Thoracic aorta (tissue), 2 donors: ENCODE data around the gene CRB2. TPM values are rescaled to one million over a fixed set of nuclear protein-coding genes. Genes with fewer than 3 reads are reported as not detected.

Source experiments
- ATAC-seq: fragments of 150-250 bp; one replicate; pipeline ENCODE4 v1.8.0; 2017; ENCODE audit warnings: low read depth; ENCODE audit not compliant: insufficient number of reproducible peaks, low FRiP score
- DNase-seq: peaks from one replicate; pipeline ENCODE4 v3.0.0-alpha.2; 2020; ENCODE audit warnings: low spot score
- H3K27ac ChIP-seq, 2 donors: fragments of 200-600 bp; sonication (generic); 1 replicate in 1 of 2; 2 replicates in 1 of 2; pipeline ENCODE4 v1.5.1; 2016; ENCODE audit warnings: mild to moderate bottlenecking in 2 of 2, moderate library complexity in 2 of 2
- H3K27me3 ChIP-seq: fragments of 200-600 bp; sonication (generic); replicated peaks from 2 replicates; pipeline ENCODE4 v1.6.0; 2016; ENCODE audit warnings: mild to moderate bottlenecking; ENCODE audit not compliant: insufficient read depth
- H3K36me3 ChIP-seq: fragments of 200-600 bp; sonication (generic); one replicate; pipeline ENCODE4 v1.5.1; 2016
- H3K4me1 ChIP-seq, 2 donors: fragments of 200-600 bp; sonication (generic); 1 replicate in 1 of 2; 2 replicates in 1 of 2; pipeline versions ENCODE4 v1.5.1 to v1.6.0; 2016; ENCODE audit warnings: low read depth in 2 of 2, mild to moderate bottlenecking in 1 of 2; ENCODE audit not compliant: control insufficient read depth in 1 of 2
- H3K4me3 ChIP-seq: fragments of 200-600 bp; sonication (generic); 2 replicates; pipeline ENCODE4 v1.5.1; 2016; ENCODE audit warnings: mild to moderate bottlenecking
- H3K9me3 ChIP-seq: fragments of 200-600 bp; sonication (generic); 2 replicates; pipeline ENCODE4 v1.5.1; 2016
- total RNA-seq, 2 donors: library from RNA; depleted of rRNA; stranded (reverse); fragments of >200 nt; gene quantifications; one replicate each; pipeline versions ENCODE4 v1.1.0 to v1.2.3, GENCODE V29; 2016
- TF ChIP-seq, protein P1 (sequence below): fragments of 200-600 bp; sonication (generic); IDR thresholded peaks from one replicate; pipeline ENCODE4 v1.5.1; 2019; ENCODE audit warnings: antibody characterized with exemption

Gene CRB2
- total RNA-seq, 2 donors from 2014 or later = not detected

DNA sequence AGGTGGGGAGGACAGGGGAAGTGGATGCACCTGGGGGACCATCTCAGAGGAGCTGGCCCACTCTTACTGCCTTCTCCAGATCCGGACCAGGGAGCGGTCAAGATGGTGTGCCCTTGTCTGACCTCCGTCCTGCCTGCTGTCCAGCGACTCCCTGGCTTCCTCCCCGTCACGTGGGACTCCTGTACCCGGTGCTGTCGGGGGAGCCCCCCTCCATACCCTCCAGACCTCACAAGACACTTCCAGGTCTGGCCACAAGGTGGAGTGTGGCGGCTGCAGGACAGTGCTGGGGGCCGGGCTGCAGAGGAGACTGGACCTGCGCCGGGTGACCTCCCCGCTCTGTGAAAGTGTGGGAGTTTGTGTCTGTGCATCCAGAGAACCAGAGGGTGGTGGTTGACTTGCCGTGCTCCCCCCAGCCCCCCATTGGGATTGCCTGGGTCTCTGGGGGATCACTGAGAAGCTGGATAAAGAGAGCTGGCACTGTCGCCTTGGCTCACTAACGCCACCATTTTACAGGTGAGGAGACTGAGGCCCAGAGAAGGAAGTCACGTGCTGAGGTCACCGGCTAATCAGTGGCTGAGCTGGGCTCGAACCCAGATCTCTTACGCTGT is 1.9 kb upstream of the CRB2 start:
- DNase-seq (peak; percentile 16), ATAC-seq (no peak)
- Histone ChIP-seq H3K4me3 (no peak overlapping the region), H3K36me3 (no peaks in the 10 kb centered on the region), H3K9me3 (no peaks in the 10 kb centered on the region), H3K27ac (no peak overlapping the region), H3K4me1 (peaks cover 0 to 6% of the 10 kb centered on the region in 2 donors), H3K27me3 (no peaks in the 10 kb centered on the region)
- TF ChIP-seq, protein P1, sequence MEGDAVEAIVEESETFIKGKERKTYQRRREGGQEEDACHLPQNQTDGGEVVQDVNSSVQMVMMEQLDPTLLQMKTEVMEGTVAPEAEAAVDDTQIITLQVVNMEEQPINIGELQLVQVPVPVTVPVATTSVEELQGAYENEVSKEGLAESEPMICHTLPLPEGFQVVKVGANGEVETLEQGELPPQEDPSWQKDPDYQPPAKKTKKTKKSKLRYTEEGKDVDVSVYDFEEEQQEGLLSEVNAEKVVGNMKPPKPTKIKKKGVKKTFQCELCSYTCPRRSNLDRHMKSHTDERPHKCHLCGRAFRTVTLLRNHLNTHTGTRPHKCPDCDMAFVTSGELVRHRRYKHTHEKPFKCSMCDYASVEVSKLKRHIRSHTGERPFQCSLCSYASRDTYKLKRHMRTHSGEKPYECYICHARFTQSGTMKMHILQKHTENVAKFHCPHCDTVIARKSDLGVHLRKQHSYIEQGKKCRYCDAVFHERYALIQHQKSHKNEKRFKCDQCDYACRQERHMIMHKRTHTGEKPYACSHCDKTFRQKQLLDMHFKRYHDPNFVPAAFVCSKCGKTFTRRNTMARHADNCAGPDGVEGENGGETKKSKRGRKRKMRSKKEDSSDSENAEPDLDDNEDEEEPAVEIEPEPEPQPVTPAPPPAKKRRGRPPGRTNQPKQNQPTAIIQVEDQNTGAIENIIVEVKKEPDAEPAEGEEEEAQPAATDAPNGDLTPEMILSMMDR = peak; percentile 69

DNA sequence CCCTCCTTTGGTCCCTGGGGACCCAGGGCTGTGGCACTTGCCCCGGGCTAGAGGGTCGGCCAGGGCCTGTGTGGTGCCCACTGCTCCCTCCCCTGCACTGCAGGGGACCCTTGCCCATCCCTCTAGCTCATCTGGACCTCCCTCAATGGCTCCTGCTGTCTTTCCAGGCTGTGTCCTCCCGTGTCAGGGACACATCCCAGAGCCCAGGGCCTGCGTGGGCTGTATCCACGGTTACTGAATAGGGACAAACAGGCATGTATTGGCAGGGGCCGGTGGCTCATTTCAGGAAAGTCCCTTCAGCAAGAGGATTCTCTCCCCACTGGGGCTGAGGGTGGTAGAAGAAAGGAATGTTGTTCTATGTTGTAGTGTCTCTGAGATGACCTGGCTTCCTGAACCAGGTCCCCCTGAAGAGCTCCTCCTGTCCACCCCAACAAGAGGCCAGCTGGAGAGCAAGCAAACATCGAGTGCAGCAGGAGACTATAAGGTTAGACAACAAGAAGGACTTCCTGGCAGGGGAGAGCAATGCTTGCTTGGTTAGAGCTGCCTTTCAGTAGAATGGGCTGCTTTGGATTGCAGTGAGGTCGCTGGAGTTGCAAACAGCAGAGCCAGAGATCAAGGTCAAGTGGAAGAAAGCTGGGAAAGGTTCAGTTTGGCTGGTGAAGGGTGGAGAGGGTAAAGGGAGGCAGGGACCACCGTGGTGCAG is 1.0 kb upstream of the CRB2 start:
- no peak for DNase-seq
- TF ChIP-seq, protein P1 = no peak
- Histone ChIP-seq H3K4me1 (peaks cover 0 to 6% of the 10 kb centered on the region in 2 donors), H3K27ac (no peak overlapping the region), H3K36me3 (no peaks in the 10 kb centered on the region), H3K9me3 (no peaks in the 10 kb centered on the region), H3K27me3 (no peaks in the 10 kb centered on the region), H3K4me3 (no peak overlapping the region)
- no peak for ATAC-seq

DNA sequence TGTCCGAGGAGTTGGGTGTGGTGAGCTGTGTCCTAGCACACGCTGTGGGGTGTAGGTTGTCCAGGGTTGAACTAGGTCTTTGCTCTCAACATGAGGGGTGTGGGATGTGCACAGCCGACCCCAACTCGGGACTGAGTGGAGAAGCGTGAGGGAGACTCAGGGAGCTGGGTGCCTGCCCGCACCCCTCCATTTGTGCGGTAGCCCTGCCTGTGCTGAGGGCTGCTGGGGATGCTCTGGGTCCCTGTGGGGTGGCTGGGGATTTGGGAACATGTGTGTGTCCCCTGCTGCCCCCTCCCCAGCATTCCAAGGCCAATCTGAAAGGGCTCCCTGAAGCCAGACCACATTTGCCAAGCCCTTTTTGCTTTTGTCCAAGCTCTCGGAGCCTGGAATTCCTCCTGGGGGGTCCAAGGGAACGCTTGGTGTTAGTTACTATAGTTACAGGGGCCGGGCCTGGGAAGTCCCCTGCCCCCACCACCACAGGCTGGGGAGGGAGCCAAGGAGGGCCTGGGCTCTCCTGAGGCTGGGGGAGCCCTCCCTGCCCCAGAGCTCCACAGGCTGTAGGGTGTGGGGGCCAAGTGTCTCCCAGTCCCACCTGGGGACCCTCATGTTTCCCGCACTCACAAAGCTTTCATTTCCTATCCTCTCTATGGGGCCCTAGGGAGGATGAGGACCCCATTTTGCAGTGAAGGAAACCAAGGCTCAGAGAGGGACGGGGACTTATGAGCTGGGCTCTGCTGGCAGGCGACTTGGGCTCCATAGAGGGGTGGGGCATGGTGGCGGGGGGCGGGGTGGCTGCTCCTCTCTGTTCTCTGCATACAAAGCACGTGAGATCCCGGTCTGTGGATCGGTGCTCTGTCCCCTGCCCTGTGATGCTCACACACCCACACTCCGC is 1.1 kb downstream of the CRB2 start:
- Histone ChIP-seq H3K4me3 (no peak overlapping the region), H3K27me3 (no peaks in the 10 kb centered on the region), H3K9me3 (no peaks in the 10 kb centered on the region), H3K4me1 (peaks cover 0 to 6% of the 10 kb centered on the region in 2 donors), H3K36me3 (no peaks in the 10 kb centered on the region), H3K27ac (no peak overlapping the region)
- TF ChIP-seq, protein P1 = no peak
- no peak for DNase-seq
- ATAC-seq = no peak

DNA sequence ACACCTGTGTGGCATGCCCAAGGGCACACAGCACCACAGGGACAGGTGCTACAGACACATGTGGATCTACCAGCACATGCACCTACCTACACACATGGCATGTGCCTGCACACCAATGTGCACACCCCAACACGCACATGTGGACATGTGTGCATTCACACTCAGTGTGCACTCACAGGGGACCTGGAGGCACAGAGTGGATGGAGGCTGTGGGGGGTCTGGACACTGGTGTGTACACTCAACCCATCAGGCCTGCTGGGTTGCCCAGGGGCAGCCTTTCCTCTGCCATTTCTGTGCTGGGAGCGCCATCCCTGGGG is 1.7 kb downstream of the CRB2 start:
- no peaks in the 10 kb centered on the region for H3K27me3 ChIP-seq
- H3K4me1 ChIP-seq = peaks cover 0 to 6% of the 10 kb centered on the region in 2 donors
- no peak for DNase-seq
- H3K36me3 ChIP-seq = no peaks in the 10 kb centered on the region
- ATAC-seq = no peak
- TF ChIP-seq, protein P1 = no peak
- H3K27ac ChIP-seq = no peak overlapping the region
- H3K9me3 ChIP-seq = no peaks in the 10 kb centered on the region
- no peak overlapping the region for H3K4me3 ChIP-seq
